Sigmoid colon (tissue), 4 donors: ENCODE data around the gene ITPKA.

Source experiments
- CTCF ChIP-seq, 4 experiments: fragments of 450-650 bp in 3 of 4; fragments of 200-600 bp in 1 of 4; IDR thresholded peaks; one replicate each; pipeline ENCODE4 v1.5.1; 2016 to 2019; ENCODE audit warnings: antibody characterized with exemption in 4 of 4, mild to moderate bottlenecking in 3 of 4, moderate library complexity in 2 of 4
- EP300 ChIP-seq, 4 donors: sonication (generic); formaldehyde crosslinking; IDR thresholded peaks; one replicate each; pipeline ENCODE4 v1.6.1; 2017; ENCODE audit warnings: antibody characterized with exemption in 4 of 4
- POLR2A ChIP-seq, 2 donors: fragments of 450-650 bp; IDR thresholded peaks; one replicate each; pipeline ENCODE4 v1.6.1; 2016; ENCODE audit warnings: antibody characterized with exemption in 2 of 2, mild to moderate bottlenecking in 2 of 2, moderate library complexity in 2 of 2
- POLR2AphosphoS5 ChIP-seq, 4 donors: sonication (generic); formaldehyde crosslinking; IDR thresholded peaks; one replicate each; pipeline ENCODE4 v1.6.1; 2017; ENCODE audit warnings: antibody characterized with exemption in 4 of 4

GRCh38 chr15:41490355-41490754 lies 3.3 kb upstream of the ITPKA start:
- TF ChIP-seq CTCF (IDR thresholded peaks at IDR 0.05) (no peak), POLR2A (IDR thresholded peaks at IDR 0.05) (no peak), EP300 (IDR thresholded peaks at IDR 0.05) (no peak), POLR2AphosphoS5 (IDR thresholded peaks at IDR 0.05) (no peak)
